RPMI7951 (cell line): Measurements from ENCODE around the gene PPP3CA. TPM values are rescaled to one million over a fixed set of nuclear protein-coding genes. Genes with fewer than 3 reads are reported as not detected.
"Not testable (repeated sequence)": the region's sequence is repeated elsewhere in the genome, so short reads cannot be mapped to it uniquely, and the experiment has no call there.

ENCODE experiments used
- DNase-seq: peaks from one replicate; pipeline ENCODE4 v3.0.0-alpha.2; 2012; ENCODE audit warnings: low read depth
- total RNA-seq: library from RNA; depleted of rRNA; stranded (reverse); fragments of >200 nt; shearing (Covaris generic); gene quantifications from 2 replicates; pipeline ENCODE4 v1.2.3, GENCODE V29; 2014

PPP3CA gene
- total RNA-seq, 1 experiment from 2014 or later = 45.4 TPM

DNA sequence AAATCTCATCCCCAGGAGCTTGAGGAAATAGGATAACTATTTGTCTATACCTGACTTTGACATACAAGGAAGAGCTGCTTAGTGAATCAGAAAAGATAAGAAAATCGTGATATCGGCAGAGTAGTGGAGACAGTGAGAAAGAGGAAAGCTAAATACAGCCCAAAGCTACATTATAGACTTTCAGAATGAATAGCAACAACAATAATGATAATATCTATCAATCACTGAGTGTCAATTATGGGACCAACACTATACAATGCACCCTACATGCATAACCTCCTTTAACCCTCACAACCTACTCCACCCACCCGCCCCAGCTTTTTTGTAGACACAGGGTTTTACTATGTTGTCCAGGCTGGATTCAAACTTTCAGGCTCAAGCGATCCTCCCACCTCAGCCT is 205.1 kb downstream of the PPP3CA start:
- DNase-seq = no peak

DNA sequence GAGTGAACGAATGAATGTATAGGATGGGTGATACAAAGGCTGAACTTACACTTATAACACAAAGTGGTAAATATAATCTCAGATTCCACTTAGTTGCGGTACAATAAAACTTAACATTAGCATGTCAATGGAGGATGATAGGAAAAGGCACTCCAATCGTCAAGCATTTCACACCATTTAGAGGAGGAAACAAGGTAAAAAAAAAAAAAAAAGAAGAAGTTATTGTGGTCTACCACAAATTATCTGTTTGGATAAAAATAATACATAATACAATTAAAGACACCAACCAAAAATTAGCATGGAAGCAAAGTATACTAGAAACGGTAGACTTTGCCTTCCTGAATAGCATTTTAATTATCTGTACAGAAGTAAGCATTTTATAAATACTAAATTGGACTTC is 205.5 kb downstream of the PPP3CA start:
- no peak for DNase-seq

DNA sequence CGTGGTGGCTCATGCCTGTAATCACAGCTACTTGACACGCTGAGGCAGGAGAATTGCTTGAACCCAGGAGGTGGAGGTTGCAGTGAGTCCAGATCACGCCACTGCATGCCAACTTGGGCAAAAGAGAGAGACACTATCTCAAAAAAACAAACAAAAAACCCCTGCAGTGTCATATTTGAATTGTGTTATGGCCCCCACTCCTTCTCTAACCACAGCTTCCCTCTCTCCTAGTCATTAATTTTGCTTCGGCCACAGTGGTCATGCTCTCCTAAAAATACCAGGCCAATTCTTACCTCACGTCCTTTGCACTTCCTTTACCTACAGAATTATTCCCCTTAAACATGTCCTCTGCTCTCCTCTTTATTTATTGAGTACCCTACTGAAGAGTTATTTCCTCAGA is 206.1 kb downstream of the PPP3CA start:
- no peak for DNase-seq

DNA sequence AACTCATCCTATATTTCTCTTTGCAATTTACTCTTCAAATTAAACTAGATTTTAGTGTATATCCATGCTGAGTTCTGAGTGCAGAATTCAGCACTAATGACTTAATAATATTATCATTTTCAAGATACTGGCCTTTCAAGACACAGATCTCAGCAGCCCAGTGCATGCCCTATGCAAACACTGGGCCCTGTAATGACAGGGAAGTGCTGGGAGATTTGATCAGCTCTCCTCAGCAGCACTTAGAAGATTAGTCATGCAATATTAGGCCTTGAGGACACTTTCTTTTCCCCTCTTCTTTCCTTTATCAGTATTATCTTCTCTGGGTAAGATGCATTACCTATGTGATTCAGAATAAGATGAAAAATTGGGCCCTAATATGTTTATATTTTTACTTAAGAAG is 207.1 kb downstream of the PPP3CA start:
- no peak for DNase-seq

DNA sequence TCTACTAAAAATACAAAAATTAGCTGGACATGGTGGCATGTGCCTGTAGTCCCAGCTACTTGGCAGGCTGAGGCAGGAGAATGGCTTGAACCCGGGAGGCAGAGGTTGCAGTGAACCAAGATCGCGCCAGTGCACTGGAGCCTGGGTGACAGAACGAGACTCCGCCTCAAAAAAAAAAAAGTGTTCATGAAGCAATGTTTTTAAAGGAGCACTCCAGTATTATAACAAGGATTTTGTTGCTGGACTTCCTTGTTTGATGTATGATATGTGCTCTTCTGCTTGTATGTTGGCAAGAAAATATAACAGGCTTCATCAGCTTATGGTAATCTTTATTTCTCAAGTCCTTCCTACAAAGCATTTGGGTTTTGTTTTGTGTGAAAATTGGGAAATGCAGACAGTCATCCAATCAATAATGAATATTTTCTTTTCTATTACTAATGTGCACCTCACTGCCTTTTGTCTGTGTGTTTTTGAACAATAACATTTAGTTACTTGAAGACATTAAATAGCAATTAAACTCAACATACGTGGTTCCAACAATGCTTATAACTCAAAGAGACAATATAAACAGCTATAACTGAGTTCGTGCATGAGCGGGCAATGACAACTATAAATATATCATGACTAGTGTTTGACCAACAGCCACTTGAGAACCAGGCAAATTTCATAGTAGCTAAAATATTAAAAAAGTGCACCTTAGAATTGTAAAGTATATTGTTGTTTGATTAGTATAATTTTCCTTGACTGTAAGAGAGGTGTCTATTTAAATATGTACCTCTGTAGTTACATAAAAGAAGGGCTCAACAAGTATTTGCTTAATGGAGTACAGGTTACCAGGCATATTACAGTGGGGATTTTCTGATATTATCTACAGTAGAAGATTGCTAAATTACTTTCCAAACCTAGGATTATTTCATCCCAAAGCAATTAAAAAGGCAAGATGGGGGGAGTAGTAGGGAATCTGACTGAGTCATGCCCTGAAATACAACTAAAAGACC is 210.7 kb downstream of the PPP3CA start:
- no peak for DNase-seq

DNA sequence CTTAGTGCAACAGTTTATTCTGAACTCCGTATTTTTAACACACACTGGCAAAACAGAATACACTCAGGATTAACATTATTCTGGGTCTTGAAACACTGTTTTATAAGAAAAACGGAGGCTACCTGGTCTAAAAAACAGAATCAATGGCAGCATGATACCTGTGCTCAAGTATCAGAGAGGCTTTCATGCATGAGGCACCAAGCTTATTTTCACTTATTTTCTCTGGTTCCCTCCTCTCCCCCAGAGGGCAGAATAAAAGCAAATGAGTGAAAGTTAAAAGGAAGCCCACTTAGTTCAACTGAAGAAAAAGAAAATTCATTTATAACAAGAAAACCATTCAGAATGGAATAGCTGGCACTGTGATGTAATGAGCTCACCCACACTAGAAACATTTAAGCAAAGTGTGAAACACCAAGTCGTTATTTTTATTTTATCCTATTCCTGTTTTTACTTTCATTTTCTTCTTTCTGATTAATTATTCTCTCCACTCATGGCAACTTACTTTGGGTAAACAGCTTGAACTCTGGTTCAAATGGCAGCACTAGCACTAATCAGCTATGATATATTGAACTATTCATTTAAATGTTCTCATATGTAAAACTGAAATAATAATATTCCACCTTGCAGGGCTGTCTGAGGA is 211.8 kb downstream of the PPP3CA start:
- no peak for DNase-seq

DNA sequence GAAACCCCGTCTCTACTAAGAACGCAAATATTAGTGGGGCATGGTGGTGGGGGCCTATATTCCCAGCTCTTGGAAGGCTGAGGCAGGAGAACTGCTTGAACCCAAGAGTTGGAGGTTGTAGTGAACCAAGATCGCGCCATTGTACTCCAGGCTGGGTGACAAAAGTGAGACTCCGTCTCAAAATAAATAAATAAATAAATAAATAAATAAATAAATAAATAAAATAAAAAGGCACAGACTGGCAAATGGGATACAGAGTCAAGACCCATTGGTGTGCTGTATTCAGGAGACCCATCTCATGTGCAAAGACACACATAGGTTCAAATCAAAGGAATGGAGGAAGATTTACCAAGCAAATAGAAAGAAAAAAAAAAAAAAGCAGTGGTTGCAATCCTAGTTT is 216.3 kb downstream of the PPP3CA start:
- not testable (repeated sequence) for DNase-seq

DNA sequence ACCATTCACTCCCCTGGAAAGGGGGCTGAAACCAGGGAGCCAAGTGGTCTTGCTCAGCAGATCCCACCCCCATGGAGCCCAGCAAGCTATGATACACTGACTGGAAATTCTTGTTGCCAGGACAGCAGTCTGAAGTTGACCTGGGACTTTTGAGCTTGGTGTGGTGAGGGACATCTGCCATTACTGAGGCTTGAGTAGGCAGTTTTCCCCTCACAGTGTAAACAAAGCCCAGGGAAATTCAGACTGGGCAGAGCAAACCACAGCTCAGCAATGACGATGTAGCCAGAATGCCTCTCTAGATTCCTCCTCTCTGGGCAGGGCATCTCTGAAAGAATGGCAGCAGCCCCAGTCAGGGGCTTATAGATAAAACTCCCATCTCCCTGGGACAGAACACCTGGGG is 218.4 kb downstream of the PPP3CA start:
- peak; percentile 40 for DNase-seq

DNA sequence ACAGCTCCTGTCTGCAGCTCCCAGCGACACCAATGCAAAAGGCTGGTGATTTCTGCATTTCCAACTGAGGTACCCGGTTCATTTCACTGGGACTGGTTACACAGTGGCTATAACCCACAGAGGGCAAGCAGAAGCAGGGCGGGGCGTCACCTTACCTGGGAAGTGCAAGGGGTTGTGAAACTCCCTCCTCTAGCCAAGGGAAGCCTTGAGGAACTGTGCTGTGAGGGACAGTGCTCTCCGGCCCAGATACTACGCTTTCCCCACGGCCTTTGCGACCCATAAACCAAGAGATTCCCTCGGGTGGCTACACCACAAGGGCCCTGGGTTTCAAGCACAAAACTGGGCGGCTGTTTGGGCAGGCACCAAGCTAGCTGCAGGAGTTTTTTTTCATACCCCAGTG is 218.9 kb downstream of the PPP3CA start:
- no peak for DNase-seq

DNA sequence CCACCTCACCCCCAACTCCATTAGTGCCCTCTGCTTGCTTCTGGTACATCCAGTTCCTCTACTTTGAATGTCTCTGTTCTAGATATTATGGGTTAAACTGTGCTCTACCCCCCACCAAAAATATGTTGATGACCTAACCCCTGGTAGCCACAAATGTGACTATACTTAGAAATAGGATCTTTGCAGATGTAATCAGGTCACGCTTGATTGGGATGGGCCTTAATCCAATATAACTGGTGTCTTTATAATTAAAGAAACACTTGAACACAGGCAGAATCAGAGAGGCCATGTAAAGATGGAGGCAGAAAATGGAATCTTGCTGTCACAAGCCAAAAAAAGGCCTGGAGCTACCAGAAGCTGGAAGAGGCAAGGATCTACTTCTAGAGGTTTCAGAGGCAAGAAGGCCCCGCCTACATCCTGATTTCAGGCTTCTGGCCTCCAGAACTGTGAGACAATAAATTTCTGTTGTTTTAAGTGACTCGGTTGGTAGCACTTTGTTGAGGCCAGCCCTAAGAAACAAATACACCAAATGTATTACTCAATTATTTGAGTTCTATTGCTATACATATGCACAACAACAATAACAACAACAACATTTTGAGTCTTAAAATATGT is 220.0 kb downstream of the PPP3CA start:
- DNase-seq = peak; percentile 66

DNA sequence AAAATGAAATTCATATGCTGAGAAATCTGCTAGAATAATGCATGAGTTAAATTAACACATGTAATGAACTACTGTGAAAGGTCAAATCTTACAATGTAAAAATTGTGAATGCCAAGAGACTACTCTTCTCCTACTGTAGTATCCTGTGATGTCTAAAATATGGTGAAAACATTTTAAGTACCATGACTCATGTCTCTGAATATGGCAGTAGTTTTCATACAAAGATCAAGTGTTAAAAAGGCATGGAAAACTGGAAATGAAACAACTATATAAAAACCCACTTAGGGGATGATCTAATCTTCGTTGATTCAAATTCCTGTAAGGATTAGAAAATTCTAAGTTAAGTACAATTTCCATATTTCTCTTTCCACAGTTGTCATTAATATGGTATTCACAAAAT is 221.3 kb downstream of the PPP3CA start:
- DNase-seq = peak; percentile 49

DNA sequence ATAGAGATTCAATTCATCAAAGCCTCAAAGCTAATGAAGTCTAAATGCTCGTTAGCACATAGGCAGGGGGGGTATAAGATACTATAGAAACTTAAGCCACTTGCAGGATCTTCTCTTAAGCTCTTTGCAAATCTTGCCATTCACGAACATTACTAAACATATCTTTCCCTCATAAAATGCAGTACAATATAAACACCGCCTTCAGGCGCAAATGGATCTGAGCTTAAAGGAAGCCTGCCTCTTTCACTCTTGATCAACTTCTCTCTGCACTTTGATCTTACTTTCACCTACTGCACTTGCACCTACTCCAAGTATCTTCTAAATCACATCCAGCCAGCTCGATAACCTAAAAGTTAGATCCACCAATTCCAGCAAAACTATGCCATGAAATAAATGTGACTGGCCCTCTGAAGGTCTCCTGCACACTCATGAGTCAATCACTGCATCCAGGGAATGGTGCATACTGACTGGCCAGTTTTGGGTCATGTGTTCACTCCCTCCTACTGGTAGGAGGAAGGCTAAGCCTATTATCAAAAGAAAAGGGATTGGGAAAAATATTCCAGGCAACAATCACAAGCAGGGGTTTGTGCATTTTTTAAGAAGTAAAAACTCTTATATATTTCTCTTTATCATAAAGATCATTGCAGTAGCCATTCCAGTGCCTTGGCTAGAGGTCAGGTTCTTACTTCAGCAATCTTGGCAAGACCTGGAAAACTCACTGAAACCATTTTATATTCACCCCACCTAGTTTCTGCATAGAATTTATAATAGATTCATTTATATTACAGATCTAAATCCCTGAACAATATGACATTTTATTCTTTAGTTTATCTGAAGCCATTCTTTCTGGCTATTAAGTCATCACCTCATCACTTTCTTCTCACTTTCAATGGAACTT is 222.0 kb downstream of the PPP3CA start:
- peak; percentile 44 for DNase-seq

DNA sequence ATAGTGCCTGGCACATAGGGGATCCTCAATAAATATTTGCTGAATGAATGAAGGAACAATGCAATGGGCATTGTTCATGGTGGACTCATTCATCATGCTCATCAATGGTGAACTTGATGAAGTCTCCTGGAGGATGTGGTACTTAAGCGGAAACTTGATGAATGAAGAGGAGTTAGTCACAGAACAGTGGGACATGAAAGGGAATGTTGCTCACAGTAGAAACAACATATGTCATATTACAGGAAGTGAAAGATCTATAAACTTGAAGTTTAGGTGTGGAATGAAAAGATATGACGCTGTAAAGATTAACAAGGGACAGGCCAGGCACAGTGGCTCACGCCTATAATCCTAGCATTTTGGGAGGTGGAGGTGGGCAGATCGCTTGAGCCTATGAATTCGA is 224.1 kb downstream of the PPP3CA start:
- DNase-seq = no peak

DNA sequence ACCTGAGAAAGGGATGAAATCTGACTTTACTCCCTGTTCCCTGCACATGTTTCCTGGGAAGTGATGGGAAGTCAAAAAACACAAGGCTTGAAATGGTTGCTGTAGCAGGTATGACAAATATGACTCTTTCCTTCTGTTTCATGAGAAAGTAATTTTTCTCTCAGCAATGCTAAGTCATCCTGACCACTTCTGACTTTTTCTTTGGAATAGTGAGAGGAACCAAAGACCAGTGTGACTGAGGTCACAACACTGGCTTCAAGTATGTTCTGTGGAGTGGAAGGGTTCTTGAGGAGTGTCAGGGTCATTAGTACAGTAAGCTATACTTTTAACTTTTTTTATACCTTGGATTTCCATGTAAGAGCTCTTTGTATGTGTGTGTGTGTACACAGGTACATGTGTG is 225.3 kb downstream of the PPP3CA start:
- no peak for DNase-seq

DNA sequence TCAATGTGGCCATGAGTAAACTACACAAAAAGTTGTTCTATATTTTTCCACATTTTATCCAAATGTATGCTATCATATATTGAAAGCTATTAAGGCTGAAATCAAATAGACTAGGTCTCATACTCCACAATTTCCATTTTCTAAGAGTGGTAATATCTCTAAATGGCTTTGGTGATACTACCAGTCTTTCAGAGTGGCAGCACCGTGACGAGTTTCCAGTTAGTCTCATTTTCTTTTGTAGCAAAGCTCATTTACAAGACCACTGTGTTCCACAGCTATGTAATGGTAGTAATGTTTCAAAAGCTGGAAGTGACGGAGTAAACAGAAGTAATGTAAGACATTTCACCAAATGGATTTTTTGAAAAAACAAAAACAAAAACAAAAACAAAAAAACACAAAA is 228.2 kb downstream of the PPP3CA start:
- DNase-seq = no peak

DNA sequence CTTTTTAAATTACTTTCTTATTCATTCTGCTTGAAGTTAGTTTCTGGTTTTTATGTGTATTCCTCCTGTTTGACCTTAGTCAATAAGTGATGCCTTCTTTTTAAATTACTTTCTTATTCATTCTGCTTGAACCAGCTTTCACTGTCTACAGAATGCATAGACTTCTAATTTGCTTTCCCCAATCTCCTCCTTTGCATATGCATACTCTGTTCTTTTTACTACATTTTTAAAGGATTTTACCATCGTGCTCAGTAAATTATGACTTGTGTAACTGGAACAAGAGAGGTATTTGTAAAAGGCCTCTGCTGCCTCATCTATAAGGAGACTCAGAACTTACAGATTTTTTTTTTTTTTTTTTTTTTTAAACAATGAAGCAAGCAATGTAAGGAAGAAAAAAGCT is 228.7 kb downstream of the PPP3CA start:
- no peak for DNase-seq

DNA sequence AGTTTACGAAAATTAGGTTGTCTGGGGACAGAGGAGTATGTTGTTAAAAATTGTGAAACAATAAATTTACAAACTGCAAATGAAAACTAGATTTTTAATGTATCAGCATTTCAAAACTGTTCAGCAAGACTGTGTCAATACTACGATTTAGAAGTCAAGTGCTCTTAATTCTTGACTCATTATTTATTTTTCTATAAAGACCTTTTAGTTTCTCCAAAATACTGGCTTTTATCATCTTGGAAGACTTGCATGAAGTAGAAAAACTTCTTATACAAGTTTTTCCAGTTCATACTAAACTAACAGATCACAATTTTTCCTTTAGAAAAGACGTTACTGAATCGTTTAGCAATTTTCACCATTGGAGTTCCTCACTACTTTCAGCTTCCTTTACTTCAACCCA is 231.4 kb downstream of the PPP3CA start:
- no peak for DNase-seq

DNA sequence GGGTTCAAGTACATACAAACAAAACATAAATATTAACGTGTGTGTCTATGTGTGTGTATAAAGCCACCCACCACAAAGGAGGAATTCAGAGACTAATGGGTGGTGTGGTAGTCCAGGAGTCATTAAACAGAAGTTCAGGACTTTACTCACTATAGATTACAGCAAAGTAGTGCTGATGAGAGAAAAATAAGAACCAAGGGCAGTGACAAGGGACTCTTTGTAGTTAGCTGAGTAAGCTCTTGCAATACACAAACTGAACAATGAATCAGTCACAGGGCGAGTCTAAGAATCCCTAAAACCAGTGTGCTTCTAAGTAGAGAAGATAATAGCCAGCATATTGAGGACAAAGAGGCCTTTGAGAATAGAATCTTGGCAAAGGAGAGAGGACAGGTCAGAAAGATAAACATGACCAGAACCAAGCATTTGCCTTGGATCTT is 232.4 kb downstream of the PPP3CA start:
- DNase-seq = peak; percentile 70

DNA sequence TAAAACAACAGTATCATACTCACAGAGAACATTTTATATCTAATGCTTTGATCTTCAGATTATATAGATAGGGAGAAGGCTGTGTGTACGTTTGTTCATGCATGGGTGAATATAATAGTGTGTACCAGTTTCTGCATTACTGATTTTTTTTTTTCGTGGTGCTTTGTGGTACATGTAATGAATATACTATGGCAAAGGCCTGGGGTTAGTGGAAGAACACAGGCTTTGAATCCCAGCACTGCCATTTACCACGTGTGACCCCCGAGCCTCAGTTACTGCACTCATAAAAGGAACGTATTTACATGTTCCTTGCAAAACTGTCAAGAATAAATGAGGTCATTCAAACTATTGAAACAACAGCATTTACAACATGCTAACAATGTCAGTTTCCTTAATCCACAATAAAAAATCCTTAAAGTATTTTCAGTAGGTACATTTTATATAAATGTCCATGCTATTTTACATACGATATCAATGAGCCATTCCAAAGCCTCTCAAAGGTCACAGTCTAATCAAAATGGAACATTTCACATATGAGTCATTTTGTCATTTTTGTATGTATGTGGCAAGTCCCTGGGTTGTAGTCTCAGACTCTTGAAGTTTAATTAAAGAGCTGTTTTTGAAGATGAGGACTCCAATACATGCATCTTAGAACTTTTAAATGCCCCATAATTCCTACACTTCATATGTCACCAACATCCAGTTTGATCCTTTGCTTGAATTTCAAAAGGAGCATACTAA is 242.8 kb downstream of the PPP3CA start:
- DNase-seq = peak; percentile 21

DNA sequence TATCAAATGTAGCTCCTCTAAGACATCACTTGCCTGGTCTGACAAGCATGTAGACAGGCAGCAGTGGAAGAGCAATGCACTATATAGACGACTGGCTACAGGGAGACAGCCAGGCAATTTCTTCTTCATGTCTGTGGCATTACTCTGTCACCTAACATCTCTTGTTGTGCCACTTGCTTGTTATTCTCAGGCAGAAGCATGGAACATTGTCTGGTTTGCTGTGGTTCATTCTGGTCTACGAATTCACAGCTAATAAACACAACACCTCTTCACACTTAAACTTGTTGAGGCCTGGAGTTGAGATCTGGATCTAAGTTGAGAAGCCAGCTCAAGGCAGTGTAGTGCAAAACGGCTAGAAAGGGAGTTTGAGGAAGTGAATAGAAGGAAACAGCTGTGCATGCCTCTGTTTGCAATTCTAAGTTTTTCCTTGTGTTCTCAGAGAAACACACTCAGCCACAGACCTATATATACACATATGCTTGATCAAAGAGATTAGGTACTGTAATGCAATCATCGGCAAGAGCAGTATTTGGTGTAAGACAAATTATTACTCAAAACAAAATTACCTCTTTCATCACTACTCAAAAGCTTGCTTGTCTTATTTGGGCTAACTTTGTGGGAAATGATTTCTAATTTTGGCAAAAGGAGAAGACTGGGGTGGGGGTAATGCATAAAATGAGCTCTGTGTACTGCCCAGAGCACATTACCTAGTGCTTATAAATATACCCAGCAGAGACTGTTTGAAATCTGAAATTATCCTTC is 243.8 kb downstream of the PPP3CA start:
- DNase-seq = peak; percentile 33
